ENCODE results near the gene TOP2B. TPM values are rescaled to one million over a fixed set of nuclear protein-coding genes. Genes with fewer than 3 reads are reported as not detected.

The TOP2B gene
- total RNA-seq, 1 donor from 2014 or later, result 200 TPM

DNA sequence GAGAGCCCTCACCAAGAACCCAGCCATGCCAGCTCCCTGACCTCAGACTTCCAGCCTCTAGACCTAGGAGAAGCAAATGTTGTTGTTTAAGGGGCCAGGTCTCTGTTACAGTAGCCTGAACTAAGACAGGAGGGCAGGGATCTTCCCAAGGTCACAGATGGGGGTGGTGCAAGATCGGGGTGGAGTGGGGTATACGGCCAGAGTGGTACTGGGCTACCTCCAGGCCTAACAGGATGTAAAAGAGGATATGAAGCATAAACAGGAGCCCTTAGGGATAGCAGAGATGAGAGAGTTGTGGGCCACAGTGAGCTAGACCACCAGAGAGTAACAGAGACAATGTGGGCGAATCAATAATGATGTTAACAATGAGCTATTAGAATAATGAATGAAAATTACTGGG, 82.9 kb downstream of the TOP2B start:
- DNase-seq (ENCODE audit: low spot score, unreplicated experiment), result no peak
- Mint-ChIP-seq H3K4me1 (ENCODE audit: low read depth) (peaks cover 9% of the 10 kb centered on the region), H3K4me3 (ENCODE audit: low read depth) (no peak overlapping the region), H3K36me3 (ENCODE audit: insufficient read depth) (peaks cover 13% of the 10 kb centered on the region), H3K9me3 (ENCODE audit: low read depth) (no peaks in the 10 kb centered on the region), H3K27ac (peak overlapping the region; percentile 3), H3K27me3 (no peaks in the 10 kb centered on the region)
- TF ChIP-seq, protein P1, sequence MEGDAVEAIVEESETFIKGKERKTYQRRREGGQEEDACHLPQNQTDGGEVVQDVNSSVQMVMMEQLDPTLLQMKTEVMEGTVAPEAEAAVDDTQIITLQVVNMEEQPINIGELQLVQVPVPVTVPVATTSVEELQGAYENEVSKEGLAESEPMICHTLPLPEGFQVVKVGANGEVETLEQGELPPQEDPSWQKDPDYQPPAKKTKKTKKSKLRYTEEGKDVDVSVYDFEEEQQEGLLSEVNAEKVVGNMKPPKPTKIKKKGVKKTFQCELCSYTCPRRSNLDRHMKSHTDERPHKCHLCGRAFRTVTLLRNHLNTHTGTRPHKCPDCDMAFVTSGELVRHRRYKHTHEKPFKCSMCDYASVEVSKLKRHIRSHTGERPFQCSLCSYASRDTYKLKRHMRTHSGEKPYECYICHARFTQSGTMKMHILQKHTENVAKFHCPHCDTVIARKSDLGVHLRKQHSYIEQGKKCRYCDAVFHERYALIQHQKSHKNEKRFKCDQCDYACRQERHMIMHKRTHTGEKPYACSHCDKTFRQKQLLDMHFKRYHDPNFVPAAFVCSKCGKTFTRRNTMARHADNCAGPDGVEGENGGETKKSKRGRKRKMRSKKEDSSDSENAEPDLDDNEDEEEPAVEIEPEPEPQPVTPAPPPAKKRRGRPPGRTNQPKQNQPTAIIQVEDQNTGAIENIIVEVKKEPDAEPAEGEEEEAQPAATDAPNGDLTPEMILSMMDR (IDR thresholded peaks at IDR 0.05; ENCODE audit: unreplicated experiment), result no peak

DNA sequence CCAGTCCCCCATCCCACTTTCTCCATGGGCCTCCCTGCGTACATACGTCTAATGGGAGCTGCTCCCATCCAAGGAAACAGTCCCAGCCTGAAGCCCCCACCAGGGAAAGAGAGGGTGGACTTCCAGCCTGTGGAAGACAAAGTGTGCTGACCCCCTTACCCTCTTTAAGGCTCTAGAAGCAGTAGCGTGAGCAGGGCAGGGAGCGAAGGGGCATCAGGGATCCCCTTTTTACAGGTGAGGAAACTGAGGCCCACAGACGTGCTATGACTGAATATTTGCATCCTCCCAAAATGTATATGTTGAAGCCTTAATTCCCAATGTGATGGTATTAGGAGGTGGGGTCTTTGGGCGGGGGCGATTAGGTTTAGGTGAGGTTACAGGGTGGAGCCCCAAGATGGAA, 83.4 kb downstream of the TOP2B start:
- H3K36me3 Mint-ChIP-seq (ENCODE audit: insufficient read depth), result peaks cover 13% of the 10 kb centered on the region
- H3K27ac Mint-ChIP-seq, result no peak overlapping the region
- H3K27me3 Mint-ChIP-seq, result no peaks in the 10 kb centered on the region
- TF ChIP-seq, protein P1 (IDR thresholded peaks at IDR 0.05; ENCODE audit: unreplicated experiment), result no peak
- peaks cover 9% of the 10 kb centered on the region for H3K4me1 Mint-ChIP-seq (ENCODE audit: low read depth)
- no peak for DNase-seq (ENCODE audit: low spot score, unreplicated experiment)
- no peaks in the 10 kb centered on the region for H3K9me3 Mint-ChIP-seq (ENCODE audit: low read depth)
- no peak overlapping the region for H3K4me3 Mint-ChIP-seq (ENCODE audit: low read depth)

GRCh38 chr3:25580534-25580933, 84.2 kb downstream of the TOP2B start:
- Mint-ChIP-seq H3K4me3 (ENCODE audit: low read depth) (no peak overlapping the region), H3K9me3 (ENCODE audit: low read depth) (no peaks in the 10 kb centered on the region), H3K36me3 (ENCODE audit: insufficient read depth) (peaks cover 12% of the 10 kb centered on the region), H3K4me1 (ENCODE audit: low read depth) (peaks cover 9% of the 10 kb centered on the region), H3K27ac (no peak overlapping the region), H3K27me3 (no peaks in the 10 kb centered on the region)
- TF ChIP-seq, protein P1 (IDR thresholded peaks at IDR 0.05; ENCODE audit: unreplicated experiment), result no peak
- no peak for DNase-seq (ENCODE audit: low spot score, unreplicated experiment)

GRCh38 chr3:25578059-25578458, 86.6 kb downstream of the TOP2B start:
- TF ChIP-seq, protein P1 (IDR thresholded peaks at IDR 0.05; ENCODE audit: unreplicated experiment), result no peak
- Mint-ChIP-seq H3K36me3 (ENCODE audit: insufficient read depth) (peaks cover 18% of the 10 kb centered on the region), H3K27ac (no peak overlapping the region), H3K27me3 (no peaks in the 10 kb centered on the region), H3K9me3 (ENCODE audit: low read depth) (no peaks in the 10 kb centered on the region), H3K4me1 (ENCODE audit: low read depth) (peaks cover 5% of the 10 kb centered on the region), H3K4me3 (ENCODE audit: low read depth) (no peak overlapping the region)
- no peak for DNase-seq (ENCODE audit: low spot score, unreplicated experiment)

GRCh38 chr3:25576831-25577454, 87.8 kb downstream of the TOP2B start:
- no peaks in the 10 kb centered on the region for H3K4me1 Mint-ChIP-seq (ENCODE audit: low read depth)
- peak overlapping the region; percentile 1 for H3K27ac Mint-ChIP-seq
- no peak for DNase-seq (ENCODE audit: low spot score, unreplicated experiment)
- no peaks in the 10 kb centered on the region for H3K27me3 Mint-ChIP-seq
- peaks cover 19% of the 10 kb centered on the region for H3K36me3 Mint-ChIP-seq (ENCODE audit: insufficient read depth)
- H3K9me3 Mint-ChIP-seq (ENCODE audit: low read depth), result no peaks in the 10 kb centered on the region
- TF ChIP-seq, protein P1 (IDR thresholded peaks at IDR 0.05; ENCODE audit: unreplicated experiment), result no peak
- no peak overlapping the region for H3K4me3 Mint-ChIP-seq (ENCODE audit: low read depth)
